Mononuclear cell (primary cell): ENCODE measurements around the gene XXYLT1. TPM values are rescaled to one million over a fixed set of nuclear protein-coding genes. Genes with fewer than 3 reads are reported as not detected.

Experiments
- H3K27me3 ChIP-seq: 2 replicates; pipeline ENCODE4 v1.6.0; 2011; ENCODE audit warnings: low read length, control low read depth; ENCODE audit not compliant: insufficient read depth
- H3K4me1 ChIP-seq: 2 replicates; pipeline ENCODE4 v1.5.1; 2011; ENCODE audit warnings: mild to moderate bottlenecking, low read length, control low read depth; ENCODE audit not compliant: insufficient read depth
- H3K4me3 ChIP-seq: 2 replicates; pipeline ENCODE4 v1.5.1; 2011; ENCODE audit warnings: mild to moderate bottlenecking, low read length, moderate library complexity
- H3K9me3 ChIP-seq: 2 replicates; pipeline ENCODE4 v1.5.1; 2011; ENCODE audit warnings: low read depth, mild to moderate bottlenecking, control low read depth, low read length
- total RNA-seq: library from RNA; depleted of rRNA; stranded (reverse); fragments of >200 nt; gene quantifications from one replicate; pipeline ENCODE4 v1.2.3, GENCODE V29; 2012

XXYLT1 gene
- total RNA-seq, 1 donor: 9.0 TPM

DNA sequence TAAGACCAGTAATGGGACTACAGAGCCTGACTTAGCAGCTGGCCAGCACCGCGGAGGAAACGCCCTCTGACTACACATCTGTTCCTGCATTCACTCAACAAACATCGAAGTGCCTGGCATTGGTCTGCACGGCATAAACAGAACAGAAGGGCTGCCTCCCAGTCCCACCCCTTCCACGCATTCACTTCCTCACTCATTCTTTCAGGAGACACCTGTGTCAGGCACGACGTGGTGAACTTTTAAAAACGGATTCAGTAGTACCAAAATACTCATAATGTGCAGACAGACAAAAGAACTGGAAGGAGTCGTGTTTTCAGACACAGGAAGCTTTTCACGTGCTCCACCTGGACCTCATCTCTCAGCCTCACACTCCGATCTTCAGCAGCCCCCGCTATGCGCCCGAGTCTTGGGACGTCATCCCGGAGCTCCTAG lies 123.3 kb downstream of the XXYLT1 start:
- no peaks in the 10 kb centered on the region for H3K9me3 ChIP-seq
- no peak overlapping the region for H3K4me3 ChIP-seq
- H3K4me1 ChIP-seq: peaks cover 47% of the 10 kb centered on the region
- H3K27me3 ChIP-seq: no peaks in the 10 kb centered on the region

DNA sequence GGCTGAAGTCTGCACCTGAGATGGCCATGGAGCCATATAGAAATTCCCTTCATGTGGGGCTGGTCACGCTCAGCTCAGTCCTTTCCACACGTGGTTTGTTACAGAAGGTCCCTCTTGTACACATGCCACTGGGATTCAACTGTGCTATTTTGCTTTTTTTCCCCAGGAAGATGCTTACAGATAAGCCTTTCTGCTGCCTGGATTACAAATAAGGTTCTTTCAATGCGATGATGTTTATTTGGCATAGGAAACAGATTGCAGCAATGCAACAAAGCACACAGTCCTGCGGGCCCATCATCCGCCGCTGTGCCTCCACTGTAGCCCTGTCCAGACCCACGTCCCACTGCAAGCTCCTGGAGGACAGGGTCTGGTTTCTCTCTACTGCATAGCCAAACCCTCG lies 124.8 kb downstream of the XXYLT1 start:
- no peak overlapping the region for H3K4me3 ChIP-seq
- H3K4me1 ChIP-seq: peaks cover 46% of the 10 kb centered on the region
- H3K27me3 ChIP-seq: no peaks in the 10 kb centered on the region
- no peaks in the 10 kb centered on the region for H3K9me3 ChIP-seq

GRCh38 chr3:195145579-195145978 lies 125.4 kb downstream of the XXYLT1 start:
- no peaks in the 10 kb centered on the region for H3K27me3 ChIP-seq
- no peaks in the 10 kb centered on the region for H3K9me3 ChIP-seq
- H3K4me1 ChIP-seq: peaks cover 41% of the 10 kb centered on the region
- no peak overlapping the region for H3K4me3 ChIP-seq

- peaks cover 19% of the 10 kb centered on the region for H3K4me1 ChIP-seq
- no peaks in the 10 kb centered on the region for H3K9me3 ChIP-seq
- no peak overlapping the region for H3K4me3 ChIP-seq
- no peaks in the 10 kb centered on the region for H3K27me3 ChIP-seq
Observed at GRCh38 chr3:195143221-195143620, 127.7 kb downstream of the XXYLT1 start.

- Histone ChIP-seq H3K4me3 (no peak overlapping the region), H3K9me3 (no peaks in the 10 kb centered on the region), H3K27me3 (no peaks in the 10 kb centered on the region), H3K4me1 (peaks cover 12% of the 10 kb centered on the region)
Observed at GRCh38 chr3:195142519-195142918, 128.4 kb downstream of the XXYLT1 start.

- H3K4me1 ChIP-seq: peaks cover 11% of the 10 kb centered on the region
- no peaks in the 10 kb centered on the region for H3K27me3 ChIP-seq
- H3K9me3 ChIP-seq: no peaks in the 10 kb centered on the region
- no peak overlapping the region for H3K4me3 ChIP-seq
Observed at GRCh38 chr3:195140816-195141793, 129.9 kb downstream of the XXYLT1 start.

DNA sequence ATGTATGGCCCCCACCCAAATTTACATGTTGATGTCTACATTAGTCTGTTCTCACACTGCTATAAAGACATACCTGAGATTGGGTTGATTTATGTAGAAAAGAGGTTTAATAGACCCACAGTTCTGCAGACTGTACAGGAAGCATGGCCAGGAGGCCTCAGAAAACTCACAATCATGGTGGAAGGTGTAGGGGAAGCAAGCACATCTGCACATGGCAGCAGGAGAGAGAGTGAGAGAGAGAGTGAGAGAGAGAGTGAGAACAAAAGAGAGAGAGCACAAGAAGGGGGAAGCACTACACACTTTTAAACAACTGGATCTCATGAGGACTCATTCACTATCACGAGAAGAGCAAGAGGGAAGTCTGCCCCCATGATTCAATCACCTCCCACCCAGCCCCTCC lies 130.5 kb downstream of the XXYLT1 start:
- H3K27me3 ChIP-seq: no peaks in the 10 kb centered on the region
- peaks cover 15% of the 10 kb centered on the region for H3K4me1 ChIP-seq
- no peaks in the 10 kb centered on the region for H3K9me3 ChIP-seq
- H3K4me3 ChIP-seq: no peak overlapping the region

- H3K4me3 ChIP-seq: no peak overlapping the region
- H3K9me3 ChIP-seq: no peaks in the 10 kb centered on the region
- peaks cover 15% of the 10 kb centered on the region for H3K4me1 ChIP-seq
- H3K27me3 ChIP-seq: no peaks in the 10 kb centered on the region
Observed at GRCh38 chr3:195139876-195140240, 131.1 kb downstream of the XXYLT1 start.

- Histone ChIP-seq H3K4me3 (no peak overlapping the region), H3K4me1 (peaks cover 11% of the 10 kb centered on the region), H3K27me3 (no peaks in the 10 kb centered on the region), H3K9me3 (no peaks in the 10 kb centered on the region)
Observed at GRCh38 chr3:195139091-195139875, 131.7 kb downstream of the XXYLT1 start.

GRCh38 chr3:195137638-195138588 lies 133.0 kb downstream of the XXYLT1 start:
- no peaks in the 10 kb centered on the region for H3K9me3 ChIP-seq
- H3K4me3 ChIP-seq: no peak overlapping the region
- peaks cover 9% of the 10 kb centered on the region for H3K4me1 ChIP-seq
- H3K27me3 ChIP-seq: no peaks in the 10 kb centered on the region

DNA sequence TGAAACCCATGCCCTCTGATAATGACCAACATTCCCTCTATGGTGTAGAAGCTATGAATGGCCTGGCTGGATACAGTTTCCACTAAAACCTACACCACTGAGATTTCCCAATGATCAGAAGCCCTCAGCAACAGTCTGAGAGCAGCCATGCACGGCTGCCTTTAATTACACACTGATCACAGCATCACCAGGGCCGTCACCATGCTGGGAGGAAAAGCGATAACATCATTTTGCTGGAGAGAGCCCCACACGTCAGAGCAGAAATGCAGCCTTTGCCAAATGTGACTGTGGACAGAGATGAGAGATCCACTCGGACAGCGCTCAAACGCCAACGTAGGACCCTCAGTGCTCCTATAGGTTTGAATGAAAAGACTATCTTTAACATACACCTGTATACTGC lies 135.0 kb downstream of the XXYLT1 start:
- Histone ChIP-seq H3K27me3 (no peaks in the 10 kb centered on the region), H3K4me3 (no peak overlapping the region), H3K9me3 (no peaks in the 10 kb centered on the region), H3K4me1 (peaks cover 9% of the 10 kb centered on the region)

GRCh38 chr3:195134431-195134830 lies 136.5 kb downstream of the XXYLT1 start:
- no peaks in the 10 kb centered on the region for H3K9me3 ChIP-seq
- peaks cover 9% of the 10 kb centered on the region for H3K4me1 ChIP-seq
- H3K4me3 ChIP-seq: no peak overlapping the region
- no peaks in the 10 kb centered on the region for H3K27me3 ChIP-seq

GRCh38 chr3:195133462-195133861 lies 137.5 kb downstream of the XXYLT1 start:
- H3K4me3 ChIP-seq: no peak overlapping the region

DNA sequence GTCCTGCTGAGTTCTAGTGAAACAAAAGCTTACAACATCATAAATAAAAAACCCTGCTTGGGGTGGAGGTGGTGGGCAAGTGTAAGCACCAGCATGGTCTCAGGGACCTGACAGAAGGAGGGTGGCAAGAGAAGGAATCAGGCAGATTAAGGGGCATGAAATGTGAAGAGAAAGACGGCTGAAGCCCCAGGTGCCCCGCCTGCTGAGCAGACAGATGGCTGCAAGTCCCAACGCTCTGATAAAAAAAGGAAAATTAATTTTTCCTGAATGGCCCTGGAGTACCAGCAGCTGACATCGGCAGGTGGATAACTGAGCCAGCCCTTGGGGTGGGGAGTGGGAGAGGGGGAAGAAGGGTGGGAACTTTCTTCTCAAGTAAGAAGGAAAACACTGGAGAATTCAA lies 137.9 kb downstream of the XXYLT1 start:
- no peaks in the 10 kb centered on the region for H3K27me3 ChIP-seq

More at GRCh38 chr3:195133462-195133861, 137.5 kb downstream of the XXYLT1 start:
- H3K4me1 ChIP-seq: peaks cover 9% of the 10 kb centered on the region
- no peaks in the 10 kb centered on the region for H3K9me3 ChIP-seq
- H3K27me3 ChIP-seq: no peaks in the 10 kb centered on the region

More for the DNA sequence above, 137.9 kb downstream of the XXYLT1 start:
- peaks cover 9% of the 10 kb centered on the region for H3K4me1 ChIP-seq
- no peak overlapping the region for H3K4me3 ChIP-seq
- no peaks in the 10 kb centered on the region for H3K9me3 ChIP-seq
